Loucy (cell line): ENCODE measurements around the gene TCF7L2.

Experiments
- H2AFZ ChIP-seq: fragments of 200-600 bp; sonication (generic); 2 replicates; pipeline ENCODE4 v1.6.0; 2016; ENCODE audit warnings: antibody characterized with exemption, mild to moderate bottlenecking, low read length, moderate library complexity
- H3F3A ChIP-seq: fragments of 200-600 bp; 2 replicates; pipeline ENCODE4 v1.6.0; 2016; ENCODE audit warnings: antibody characterized with exemption, low read depth, mild to moderate bottlenecking
- H3K27me3 ChIP-seq: fragments of 200-600 bp; sonication (generic); 2 replicates; pipeline ENCODE4 v1.6.1; 2014; ENCODE audit warnings: low read length, mild to moderate bottlenecking; ENCODE audit not compliant: insufficient read depth, poor library complexity, severe bottlenecking
- H3K36me3 ChIP-seq: fragments of 200-600 bp; sonication (generic); 2 replicates; pipeline ENCODE4 v1.6.1; 2016; ENCODE audit warnings: low read length; ENCODE audit not compliant: insufficient read depth
- H3K4me1 ChIP-seq: fragments of 200-600 bp; sonication (generic); 2 replicates; pipeline ENCODE4 v1.5.1; 2014; ENCODE audit warnings: low read length, mild to moderate bottlenecking; ENCODE audit not compliant: insufficient read depth, poor library complexity, severe bottlenecking
- H3K4me2 ChIP-seq: fragments of 200-600 bp; sonication (generic); 2 replicates; pipeline ENCODE4 v1.6.0; 2014; ENCODE audit warnings: antibody characterized with exemption, low read length, low read depth, mild to moderate bottlenecking; ENCODE audit not compliant: poor library complexity, severe bottlenecking
- H3K4me3 ChIP-seq: fragments of 200-600 bp; sonication (generic); 2 replicates; pipeline ENCODE4 v1.5.1; 2014; ENCODE audit warnings: low read length, mild to moderate bottlenecking, mixed read lengths; ENCODE audit not compliant: poor library complexity, severe bottlenecking
- H3K79me2 ChIP-seq: fragments of 200-600 bp; sonication (generic); 2 replicates; pipeline ENCODE4 v1.6.1; 2014; ENCODE audit warnings: low read length; ENCODE audit not compliant: insufficient read depth
- H3K9ac ChIP-seq: fragments of 200-600 bp; sonication (generic); 2 replicates; pipeline ENCODE4 v1.6.0; 2014; ENCODE audit warnings: mild to moderate bottlenecking, low read depth, low read length, moderate library complexity; ENCODE audit not compliant: poor library complexity, severe bottlenecking
- H3K9me2 ChIP-seq: fragments of 200-600 bp; sonication (generic); replicated peaks from 2 replicates; pipeline ENCODE4 v1.6.1; 2016; ENCODE audit warnings: low read depth, low read length, mixed read lengths
- H3K9me3 ChIP-seq: fragments of 200-600 bp; sonication (generic); 2 replicates; pipeline ENCODE4 v1.6.1; 2014; ENCODE audit warnings: mild to moderate bottlenecking, antibody characterized with exemption, low read length, low read depth; ENCODE audit not compliant: insufficient read depth
- H4K20me1 ChIP-seq: fragments of 200-600 bp; sonication (generic); 2 replicates; pipeline ENCODE4 v1.6.0; 2014; ENCODE audit warnings: antibody characterized with exemption, low read length, mild to moderate bottlenecking; ENCODE audit not compliant: insufficient read depth, poor library complexity, severe bottlenecking
- CTCF ChIP-seq: fragments of 200-600 bp; sonication (generic); conservative IDR thresholded peaks from 2 replicates; pipeline ENCODE4 v1.5.1; 2014; ENCODE audit warnings: mild to moderate bottlenecking, antibody characterized with exemption, low read length
- EZH2phosphoT487 ChIP-seq: fragments of 200-600 bp; IDR thresholded peaks from 2 replicates; pipeline ENCODE4 v1.6.1; 2018; ENCODE audit warnings: antibody characterized with exemption, mild to moderate bottlenecking, moderate library complexity, borderline replicate concordance

Gene TCF7L2

GRCh38 chr10:113076949-113077348, 126.9 kb downstream of the TCF7L2 start:
- Histone ChIP-seq H2AFZ (no peak overlapping the region), H3K9me3 (no peaks in the 10 kb centered on the region), H3K4me2 (no peak overlapping the region), H3K36me3 (no peaks in the 10 kb centered on the region), H3K27me3 (no peaks in the 10 kb centered on the region), H3K79me2 (no peaks in the 10 kb centered on the region), H3K4me1 (no peaks in the 10 kb centered on the region), H4K20me1 (no peaks in the 10 kb centered on the region), H3F3A (no peaks in the 10 kb centered on the region), H3K4me3 (no peak overlapping the region), H3K9ac (no peak overlapping the region), H3K9me2 (no peaks in the 10 kb centered on the region)
- TF ChIP-seq CTCF = no peak
- no peak for TF ChIP-seq EZH2phosphoT487

GRCh38 chr10:113078282-113078907, 128.3 kb downstream of the TCF7L2 start:
- no peak for TF ChIP-seq CTCF
- TF ChIP-seq EZH2phosphoT487 = no peak
- no peaks in the 10 kb centered on the region for H3K9me3 ChIP-seq
- no peaks in the 10 kb centered on the region for H4K20me1 ChIP-seq
- no peak overlapping the region for H3K9ac ChIP-seq
- no peak overlapping the region for H3K4me2 ChIP-seq
- H3K27me3 ChIP-seq = no peaks in the 10 kb centered on the region
- no peaks in the 10 kb centered on the region for H3K4me1 ChIP-seq
- no peaks in the 10 kb centered on the region for H3K79me2 ChIP-seq
- H3K36me3 ChIP-seq = no peaks in the 10 kb centered on the region
- no peaks in the 10 kb centered on the region for H3K9me2 ChIP-seq
- no peak overlapping the region for H2AFZ ChIP-seq
- H3K4me3 ChIP-seq = no peak overlapping the region
- no peaks in the 10 kb centered on the region for H3F3A ChIP-seq

GRCh38 chr10:113080061-113080924, 130.2 kb downstream of the TCF7L2 start:
- no peak overlapping the region for H2AFZ ChIP-seq
- no peak overlapping the region for H3K4me3 ChIP-seq
- no peaks in the 10 kb centered on the region for H3K9me3 ChIP-seq
- no peak overlapping the region for H3K4me2 ChIP-seq
- H3K27me3 ChIP-seq = no peaks in the 10 kb centered on the region
- no peaks in the 10 kb centered on the region for H3K9me2 ChIP-seq
- no peaks in the 10 kb centered on the region for H3K79me2 ChIP-seq
- H3K4me1 ChIP-seq = no peaks in the 10 kb centered on the region
- no peak for TF ChIP-seq EZH2phosphoT487
- H3F3A ChIP-seq = no peaks in the 10 kb centered on the region
- no peaks in the 10 kb centered on the region for H4K20me1 ChIP-seq
- H3K9ac ChIP-seq = no peak overlapping the region
- H3K36me3 ChIP-seq = no peaks in the 10 kb centered on the region
